Muscle of leg (tissue), 11 donors: ENCODE measurements around the gene NFKBIZ. TPM values are rescaled to one million over a fixed set of nuclear protein-coding genes. Genes with fewer than 3 reads are reported as not detected.

Source experiments
- DNase-seq: peaks from one replicate; pipeline ENCODE4 v3.0.0; 2013
- H3K27ac ChIP-seq: one replicate; pipeline ENCODE4 v1.5.1; 2013; ENCODE audit warnings: mild to moderate bottlenecking, low read length, control low read depth
- H3K27me3 ChIP-seq: one replicate; pipeline ENCODE4 v1.6.1; 2013; ENCODE audit warnings: low read length; ENCODE audit not compliant: control insufficient read depth, insufficient read depth
- H3K36me3 ChIP-seq: one replicate; pipeline ENCODE4 v1.6.1; 2013; ENCODE audit warnings: low read length; ENCODE audit not compliant: control insufficient read depth, insufficient read depth
- H3K4me1 ChIP-seq: one replicate; pipeline ENCODE4 v1.6.1; 2013; ENCODE audit warnings: low read length; ENCODE audit not compliant: control insufficient read depth, insufficient read depth
- H3K4me3 ChIP-seq: one replicate; pipeline ENCODE4 v1.5.1; 2013; ENCODE audit warnings: low read length, control low read depth
- H3K9me3 ChIP-seq: replicated peaks from 2 replicates; pipeline ENCODE4 v1.6.1; 2013; ENCODE audit warnings: low read depth, low read length; ENCODE audit not compliant: control insufficient read depth
- WGBS: methylation state at CpG from one replicate; pipeline ENCODE4 v1.1.5; 2013; ENCODE audit warnings: missing lambda C conversion rate; ENCODE audit not compliant: insufficient coverage; 5-methylcytosine and 5-hydroxymethylcytosine counted together
- polyA plus RNA-seq, 8 donors: library from polyadenylated mRNA; unstranded; fragments of 120-200 nt; gene quantifications; one replicate each; pipeline versions ENCODE4 v1.2.1 to v1.2.3, GENCODE V29; 2013; ENCODE audit warnings: inconsistent platforms in 1 of 8, low replicate concordance in 1 of 8; ENCODE audit not compliant: insufficient read length in 8 of 8, insufficient read depth in 1 of 8
- total RNA-seq: library from RNA; stranded (reverse); fragments of 120-200 nt; gene quantifications from one replicate; pipeline ENCODE4 v1.2.4, GENCODE V29; 2013

Gene NFKBIZ
- total and polyA plus RNA-seq, 9 donors = 1.4 to 11.6 (median 3.6) TPM

- no peaks in the 10 kb centered on the region for H3K9me3 ChIP-seq
- H3K4me1 ChIP-seq = no peaks in the 10 kb centered on the region
- WGBS = no CpG with 5 or more reads among the region's 3 CpGs
- H3K27ac ChIP-seq = no peak overlapping the region
- no peaks in the 10 kb centered on the region for H3K36me3 ChIP-seq
- no peaks in the 10 kb centered on the region for H3K27me3 ChIP-seq
- peak; percentile 51 for DNase-seq
- no peak overlapping the region for H3K4me3 ChIP-seq
Measured at GRCh38 chr3:101836652-101837598, 12.4 kb upstream of the NFKBIZ start.

GRCh38 chr3:101838691-101839090 lies 10.6 kb upstream of the NFKBIZ start:
- H3K9me3 ChIP-seq = no peaks in the 10 kb centered on the region
- no peaks in the 10 kb centered on the region for H3K4me1 ChIP-seq
- H3K27ac ChIP-seq = no peak overlapping the region
- no peak overlapping the region for H3K4me3 ChIP-seq
- WGBS = no CpG with 5 or more reads among the region's 2 CpGs
- DNase-seq = no peak
- H3K36me3 ChIP-seq = no peaks in the 10 kb centered on the region
- no peaks in the 10 kb centered on the region for H3K27me3 ChIP-seq

GRCh38 chr3:101840066-101840465 lies 9.2 kb upstream of the NFKBIZ start:
- Histone ChIP-seq H3K4me3 (no peak overlapping the region), H3K27ac (no peak overlapping the region), H3K27me3 (no peaks in the 10 kb centered on the region), H3K9me3 (no peaks in the 10 kb centered on the region), H3K4me1 (no peaks in the 10 kb centered on the region), H3K36me3 (no peaks in the 10 kb centered on the region)
- DNase-seq = no peak

- DNase-seq = no peak
- WGBS = 72% methylated on average over 2 of the region's 2 CpGs
- no peaks in the 10 kb centered on the region for H3K27me3 ChIP-seq
- no peaks in the 10 kb centered on the region for H3K4me1 ChIP-seq
- no peaks in the 10 kb centered on the region for H3K36me3 ChIP-seq
- no peak overlapping the region for H3K4me3 ChIP-seq
- no peak overlapping the region for H3K27ac ChIP-seq
- H3K9me3 ChIP-seq = no peaks in the 10 kb centered on the region
Measured at GRCh38 chr3:101842245-101842934, 6.9 kb upstream of the NFKBIZ start.

GRCh38 chr3:101842935-101843330 lies 6.4 kb upstream of the NFKBIZ start:
- H3K9me3 ChIP-seq = no peaks in the 10 kb centered on the region
- H3K27ac ChIP-seq = no peak overlapping the region
- no peaks in the 10 kb centered on the region for H3K36me3 ChIP-seq
- no peak overlapping the region for H3K4me3 ChIP-seq
- no peaks in the 10 kb centered on the region for H3K4me1 ChIP-seq
- DNase-seq = no peak
- no CpG with 5 or more reads among the region's 3 CpGs for WGBS
- no peaks in the 10 kb centered on the region for H3K27me3 ChIP-seq

- Histone ChIP-seq H3K4me3 (no peak overlapping the region), H3K36me3 (no peaks in the 10 kb centered on the region), H3K27ac (no peak overlapping the region), H3K27me3 (no peaks in the 10 kb centered on the region), H3K4me1 (peaks cover 2% of the 10 kb centered on the region), H3K9me3 (no peaks in the 10 kb centered on the region)
- no CpG with 5 or more reads among the region's 2 CpGs for WGBS
- DNase-seq = no peak
Measured at GRCh38 chr3:101845425-101845824, 3.9 kb upstream of the NFKBIZ start.

- 79% methylated on average over 2 of the region's 2 CpGs for WGBS
Measured at GRCh38 chr3:101846709-101847108, 2.6 kb upstream of the NFKBIZ start.

GRCh38 chr3:101847328-101847727 lies 2.0 kb upstream of the NFKBIZ start:
- no peaks in the 10 kb centered on the region for H3K9me3 ChIP-seq
- H3K4me1 ChIP-seq = peaks cover 3% of the 10 kb centered on the region
- H3K27ac ChIP-seq = no peak overlapping the region
- DNase-seq = no peak
- 80% methylated on average over 2 of the region's 3 CpGs for WGBS
- H3K36me3 ChIP-seq = no peaks in the 10 kb centered on the region
- no peaks in the 10 kb centered on the region for H3K27me3 ChIP-seq
- no peak overlapping the region for H3K4me3 ChIP-seq

More at GRCh38 chr3:101846709-101847108, 2.6 kb upstream of the NFKBIZ start:
- Histone ChIP-seq H3K4me1 (peaks cover 3% of the 10 kb centered on the region), H3K36me3 (no peaks in the 10 kb centered on the region), H3K27ac (no peak overlapping the region), H3K9me3 (no peaks in the 10 kb centered on the region), H3K27me3 (no peaks in the 10 kb centered on the region), H3K4me3 (no peak overlapping the region)
- no peak for DNase-seq

GRCh38 chr3:101848326-101848725 lies 988 bp upstream of the NFKBIZ start:
- Histone ChIP-seq H3K27me3 (no peaks in the 10 kb centered on the region), H3K27ac (peak overlapping the region; percentile 96), H3K36me3 (peaks cover 7% of the 10 kb centered on the region), H3K4me3 (no peak overlapping the region), H3K9me3 (no peaks in the 10 kb centered on the region), H3K4me1 (peaks cover 3% of the 10 kb centered on the region)
- DNase-seq = no peak
- no CpG with 5 or more reads among the region's 3 CpGs for WGBS

- WGBS = 0% methylated on average over 64 of the region's 67 CpGs
- DNase-seq = peak; percentile 56
Measured at GRCh38 chr3:101849714-101850245, 466 bp downstream of the NFKBIZ start.

More at GRCh38 chr3:101849714-101850245, 466 bp downstream of the NFKBIZ start:
- no peaks in the 10 kb centered on the region for H3K27me3 ChIP-seq
- H3K36me3 ChIP-seq = peaks cover 19% of the 10 kb centered on the region
- H3K4me3 ChIP-seq = peak overlapping the region; percentile 52
- no peaks in the 10 kb centered on the region for H3K9me3 ChIP-seq
- H3K4me1 ChIP-seq = peaks cover 3% of the 10 kb centered on the region
- H3K27ac ChIP-seq = peak overlapping the region; percentile 76
